ENCODE data around the gene WWOX.

WWOX gene

DNA sequence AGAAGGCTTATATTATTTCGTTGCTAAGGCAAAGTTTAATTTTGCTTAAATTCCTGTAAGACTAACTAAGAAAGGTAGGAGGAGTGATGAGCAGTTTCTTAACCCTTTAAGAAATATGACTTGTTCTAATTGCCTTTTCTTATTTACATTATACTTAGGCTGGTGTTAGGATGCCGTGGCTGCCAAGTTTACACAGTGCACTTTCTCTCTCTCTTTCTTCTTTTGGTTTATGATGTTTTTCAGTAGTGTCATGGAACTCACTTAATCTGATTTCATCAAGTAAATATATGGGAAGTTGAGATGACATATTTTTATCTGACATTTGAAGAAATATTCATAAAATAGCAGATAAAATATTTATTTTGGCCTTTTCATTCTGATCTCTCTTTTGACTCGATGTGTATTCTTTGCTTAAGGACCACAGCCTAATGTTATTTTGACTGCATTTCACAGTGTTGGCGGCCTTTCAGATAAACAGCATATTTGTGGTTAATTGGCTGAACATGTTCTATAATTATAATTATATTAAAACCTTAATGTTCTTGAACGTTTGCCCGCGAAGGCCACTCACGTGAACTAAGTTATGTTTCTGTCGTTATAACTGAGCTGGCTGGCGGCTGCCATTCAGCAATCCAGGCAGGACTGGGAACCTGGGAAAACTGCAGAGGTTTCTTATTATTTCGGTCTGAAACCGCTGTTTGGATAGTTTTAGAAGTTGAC, 191.6 kb downstream of the WWOX start:
- no peak for DNase-seq (ENCODE audit: low read depth in 2 of 2)
- no peak overlapping the region for H3K4me3 ChIP-seq (replicated peaks in 1 of 2; ENCODE audit: low read depth in 2 of 2, low read length in 2 of 2)
- TF ChIP-seq, protein P1, sequence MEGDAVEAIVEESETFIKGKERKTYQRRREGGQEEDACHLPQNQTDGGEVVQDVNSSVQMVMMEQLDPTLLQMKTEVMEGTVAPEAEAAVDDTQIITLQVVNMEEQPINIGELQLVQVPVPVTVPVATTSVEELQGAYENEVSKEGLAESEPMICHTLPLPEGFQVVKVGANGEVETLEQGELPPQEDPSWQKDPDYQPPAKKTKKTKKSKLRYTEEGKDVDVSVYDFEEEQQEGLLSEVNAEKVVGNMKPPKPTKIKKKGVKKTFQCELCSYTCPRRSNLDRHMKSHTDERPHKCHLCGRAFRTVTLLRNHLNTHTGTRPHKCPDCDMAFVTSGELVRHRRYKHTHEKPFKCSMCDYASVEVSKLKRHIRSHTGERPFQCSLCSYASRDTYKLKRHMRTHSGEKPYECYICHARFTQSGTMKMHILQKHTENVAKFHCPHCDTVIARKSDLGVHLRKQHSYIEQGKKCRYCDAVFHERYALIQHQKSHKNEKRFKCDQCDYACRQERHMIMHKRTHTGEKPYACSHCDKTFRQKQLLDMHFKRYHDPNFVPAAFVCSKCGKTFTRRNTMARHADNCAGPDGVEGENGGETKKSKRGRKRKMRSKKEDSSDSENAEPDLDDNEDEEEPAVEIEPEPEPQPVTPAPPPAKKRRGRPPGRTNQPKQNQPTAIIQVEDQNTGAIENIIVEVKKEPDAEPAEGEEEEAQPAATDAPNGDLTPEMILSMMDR (IDR thresholded peaks at IDR 0.05; ENCODE audit: low read depth, low read length), result no peak

GRCh38 chr16:78291604-78292003, 192.2 kb downstream of the WWOX start:
- H3K4me3 ChIP-seq (replicated peaks in 1 of 2; ENCODE audit: low read depth in 2 of 2, low read length in 2 of 2), result no peak overlapping the region
- TF ChIP-seq, protein P1 (IDR thresholded peaks at IDR 0.05; ENCODE audit: low read depth, low read length), result no peak
- no peak for DNase-seq (ENCODE audit: low read depth in 2 of 2)

DNA sequence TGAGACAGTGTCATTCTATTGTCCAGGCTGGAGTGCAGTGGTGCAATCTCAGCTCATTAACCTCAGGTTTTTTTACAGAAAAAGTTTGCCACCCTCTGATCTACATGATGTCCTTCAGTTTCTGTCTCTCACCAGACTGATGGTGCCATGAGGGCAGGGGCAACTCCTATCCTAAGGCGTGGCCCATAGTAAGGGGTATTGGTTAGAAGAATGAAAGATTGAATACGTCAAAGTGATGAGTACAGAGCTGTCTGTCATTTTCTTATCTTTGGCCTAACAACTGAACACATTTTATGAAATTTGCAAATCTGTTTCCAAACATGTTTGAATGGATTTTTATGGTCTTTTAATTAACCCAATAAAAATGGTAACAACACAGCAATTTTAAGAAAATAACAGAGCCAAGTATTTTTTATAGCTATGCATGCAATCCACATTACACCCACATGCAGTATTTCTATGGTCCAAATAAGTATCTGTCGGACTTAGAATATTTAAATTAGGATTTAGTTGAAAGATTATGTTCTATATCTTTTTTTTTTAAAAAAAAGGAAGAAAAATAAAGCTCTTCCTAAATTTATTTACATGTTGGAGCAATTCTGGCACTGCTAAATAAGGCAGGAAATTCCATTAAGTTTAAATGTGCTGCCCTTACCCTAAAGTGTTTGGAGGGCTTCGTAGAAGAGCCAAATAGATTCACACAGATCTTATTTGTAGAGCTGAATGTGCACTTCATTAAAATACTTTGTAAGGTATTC, 192.8 kb downstream of the WWOX start:
- H3K4me3 ChIP-seq (replicated peaks in 1 of 2; ENCODE audit: low read depth in 2 of 2, low read length in 2 of 2), result no peak overlapping the region
- TF ChIP-seq, protein P1 (IDR thresholded peaks at IDR 0.05; ENCODE audit: low read depth, low read length), result no peak
- no peak for DNase-seq (ENCODE audit: low read depth in 2 of 2)

DNA sequence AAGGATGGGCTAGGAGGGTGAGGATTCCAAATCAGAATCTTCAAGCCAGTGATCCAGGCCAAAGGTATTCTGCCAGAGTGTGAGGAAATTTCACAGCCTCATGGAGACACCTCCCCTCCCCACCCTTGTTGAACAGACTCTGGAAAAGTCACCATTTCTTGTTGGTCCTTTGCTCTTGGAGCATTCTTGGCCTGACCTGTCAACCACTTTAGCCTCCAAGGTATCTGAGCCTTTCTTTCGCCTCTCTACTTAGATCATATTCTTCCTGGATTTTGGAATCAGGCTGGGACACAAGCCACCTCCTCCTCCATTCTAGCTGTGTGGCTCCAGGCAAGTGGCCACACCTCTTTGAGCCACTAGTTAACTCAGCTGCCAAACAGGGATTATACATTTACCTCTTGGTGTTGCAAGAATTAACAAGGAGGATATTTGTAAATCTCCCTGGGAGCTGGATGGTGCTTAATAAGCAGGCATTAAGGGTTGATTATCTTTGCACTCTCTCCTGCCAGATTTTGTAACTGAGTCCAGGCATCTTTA, 193.5 kb downstream of the WWOX start:
- DNase-seq (ENCODE audit: low read depth in 2 of 2), result no peak
- TF ChIP-seq, protein P1 (IDR thresholded peaks at IDR 0.05; ENCODE audit: low read depth, low read length), result no peak
- no peak overlapping the region for H3K4me3 ChIP-seq (replicated peaks in 1 of 2; ENCODE audit: low read depth in 2 of 2, low read length in 2 of 2)

DNA sequence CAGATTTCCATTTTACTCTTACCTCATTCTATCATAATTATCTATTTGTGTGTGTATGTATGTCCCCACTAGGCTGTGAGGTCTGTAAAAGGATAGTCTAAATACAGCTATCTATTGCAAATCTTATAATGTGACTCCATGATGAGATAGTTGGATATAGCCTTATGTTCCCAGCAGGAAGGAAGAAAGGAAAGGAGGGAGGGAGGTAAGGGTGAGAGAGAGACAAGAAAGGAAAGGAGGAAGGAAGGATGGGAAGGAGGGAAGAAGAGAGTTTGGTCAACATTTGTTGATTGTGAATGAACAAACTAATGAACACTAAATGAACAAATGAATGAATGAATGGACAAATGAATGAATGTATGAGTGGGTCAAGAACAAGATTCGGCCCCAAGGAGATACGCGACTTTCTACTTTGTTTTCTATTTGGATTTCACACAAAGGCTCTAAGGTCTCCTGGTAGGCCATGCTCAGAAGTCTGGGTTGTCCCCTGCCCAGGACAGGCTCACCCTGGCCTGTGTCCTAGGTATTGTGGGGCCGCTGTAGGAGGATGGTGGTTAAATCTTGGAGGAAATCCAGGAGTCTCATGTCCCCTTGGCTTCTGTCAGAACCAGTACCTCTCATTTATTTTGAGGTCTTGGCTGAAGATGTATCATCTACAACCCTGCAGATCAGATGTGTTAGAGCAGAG, 195.2 kb downstream of the WWOX start:
- no peak for DNase-seq (ENCODE audit: low read depth in 2 of 2)
- H3K4me3 ChIP-seq (replicated peaks in 1 of 2; ENCODE audit: low read depth in 2 of 2, low read length in 2 of 2), result no peak overlapping the region
- TF ChIP-seq, protein P1 (IDR thresholded peaks at IDR 0.05; ENCODE audit: low read depth, low read length), result no peak

- TF ChIP-seq, protein P1 (IDR thresholded peaks at IDR 0.05; ENCODE audit: low read depth, low read length), result no peak
- DNase-seq (ENCODE audit: low read depth in 2 of 2), result no peak
- H3K4me3 ChIP-seq (replicated peaks in 1 of 2; ENCODE audit: low read depth in 2 of 2, low read length in 2 of 2), result no peak overlapping the region
Measured at GRCh38 chr16:78297066-78297666, 197.7 kb downstream of the WWOX start.
